HG02884 (cell line): ENCODE data around the gene SCN1A.
"Not testable (repeated sequence)": the region's sequence is repeated elsewhere in the genome, so short reads cannot be mapped to it uniquely, and the experiment has no call there.

Experiments
- ATAC-seq: cut with Tn5 transposase; IDR thresholded peaks from one replicate; pipeline ENCODE4 v1.9.1; 2021; ENCODE audit warnings: mild to moderate bottlenecking, moderate library complexity; ENCODE audit not compliant: unreplicated experiment

Gene SCN1A

DNA sequence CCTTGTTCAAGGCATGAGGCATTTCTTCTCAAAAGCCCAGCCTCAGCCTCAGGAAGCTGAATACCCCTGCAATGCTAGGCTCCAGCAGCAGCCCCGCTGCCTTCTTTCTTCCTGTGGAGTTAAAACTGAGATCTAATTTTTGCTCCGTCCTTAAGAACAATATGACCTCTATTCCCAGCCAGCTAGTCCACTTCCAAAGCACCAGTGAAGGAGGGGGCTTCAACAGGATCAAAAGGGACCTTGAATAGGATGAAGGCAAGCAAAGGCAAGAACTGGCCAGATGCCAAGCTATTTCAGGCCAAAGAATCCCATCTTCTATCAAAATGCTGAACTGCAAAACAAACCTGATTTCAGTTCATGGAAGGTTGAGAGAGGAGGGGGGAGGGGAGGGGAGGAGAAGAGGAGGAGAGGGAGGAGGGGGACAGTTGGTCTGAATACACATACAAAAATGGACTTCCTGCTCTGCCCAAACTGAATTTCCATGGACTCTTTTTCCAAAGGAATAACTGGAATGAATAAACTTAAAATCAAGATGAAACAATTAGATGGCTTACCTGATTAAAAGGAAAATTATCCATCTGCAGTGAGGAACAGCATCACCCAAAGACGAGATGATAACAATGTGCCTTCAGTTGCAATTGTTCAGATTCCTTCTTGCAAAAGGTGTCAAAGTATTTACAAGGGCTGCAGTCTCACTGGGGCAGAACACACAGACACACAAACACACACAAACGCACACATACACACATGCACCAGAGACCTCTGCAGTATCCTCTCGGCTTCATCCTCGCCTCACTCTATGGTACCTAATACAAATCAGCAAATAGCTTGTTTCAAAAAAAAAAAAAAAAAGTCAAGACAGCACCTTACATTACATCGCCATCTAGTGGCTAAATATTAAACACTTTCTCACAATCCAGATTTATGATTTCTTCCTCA is at the start of gene SCN1A:
Gene SCN1A, minus strand, starts transcription at position 804 of the 939 bp plus-strand sequence. CDS start 54,399 bp downstream, outside the sequence.
- peak; percentile 61 for ATAC-seq

DNA sequence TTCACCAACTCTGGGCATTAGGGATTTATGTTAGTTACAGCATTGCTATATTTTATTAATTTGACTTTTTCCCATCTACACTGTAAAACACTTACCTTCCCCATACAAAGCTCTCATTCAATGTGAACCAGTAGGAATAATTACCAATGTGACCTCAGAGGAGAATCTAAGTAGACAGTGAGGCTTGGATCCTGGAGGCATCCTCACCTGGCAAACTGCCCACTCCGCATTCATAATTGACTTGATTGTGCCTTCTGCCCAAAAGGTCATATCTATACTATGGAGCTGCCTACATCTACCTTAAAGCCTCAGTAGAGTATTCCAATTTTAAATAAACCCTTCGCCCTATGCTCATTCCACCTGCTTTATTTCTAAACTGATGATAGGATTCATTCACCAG is 45.4 kb upstream of the SCN1A start:
- ATAC-seq: no peak

DNA sequence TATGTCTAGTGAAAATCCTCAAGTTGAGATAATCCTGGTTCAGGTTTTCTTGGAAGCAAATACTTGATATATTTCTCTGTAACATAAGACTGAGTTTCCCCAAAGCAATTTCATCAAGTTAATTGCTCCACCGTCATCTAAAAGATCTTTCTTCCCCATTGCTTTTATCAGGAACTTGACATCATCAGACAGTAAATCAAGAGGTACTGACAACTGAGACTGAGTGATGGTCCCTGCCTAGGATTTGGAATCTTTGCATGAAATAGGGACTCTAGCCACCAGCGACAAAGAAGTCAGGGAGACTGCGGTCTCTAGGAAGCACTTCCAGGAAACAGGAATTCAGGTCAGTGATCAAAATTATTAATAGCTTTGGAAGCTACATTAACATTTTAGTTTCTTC is 43.4 kb upstream of the SCN1A start:
- ATAC-seq: no peak

DNA sequence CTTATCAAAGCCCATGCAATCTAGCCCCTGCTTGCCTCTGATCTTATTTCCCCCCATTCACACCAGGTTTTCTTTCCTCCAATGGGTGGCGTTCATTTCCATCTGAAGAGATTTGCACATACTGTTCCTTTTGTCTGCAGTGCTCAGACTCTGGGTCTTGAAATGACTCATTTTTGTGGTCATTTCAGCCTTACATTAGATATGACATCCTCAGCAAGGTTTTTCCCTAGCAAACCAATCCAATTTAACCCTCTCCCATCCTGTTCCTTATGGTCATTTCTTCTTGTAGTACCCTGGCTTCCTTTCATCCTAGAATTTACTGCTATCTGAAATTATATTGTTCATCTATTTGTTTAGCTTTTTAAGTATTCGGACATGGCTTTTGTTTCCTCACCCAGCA is 42.5 kb upstream of the SCN1A start:
- ATAC-seq: peak; percentile 87

DNA sequence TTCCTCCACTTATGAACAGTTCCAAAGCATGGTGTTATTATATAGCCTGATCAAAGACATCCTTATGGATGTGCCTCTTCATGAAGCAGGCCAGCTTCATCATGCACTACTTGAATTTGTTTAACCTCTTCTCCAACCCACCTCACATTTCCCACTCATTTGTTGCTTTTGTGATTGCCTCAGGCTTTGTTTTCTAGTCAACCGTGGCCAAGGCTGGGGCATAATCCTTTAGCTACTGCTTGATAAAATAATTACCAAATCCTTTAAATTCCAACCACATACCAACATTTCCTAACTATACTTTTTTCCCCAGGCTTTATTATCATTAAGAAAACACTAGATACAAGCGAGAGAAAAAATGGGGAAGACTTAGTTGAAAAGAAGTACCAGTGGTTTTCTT is 39.6 kb upstream of the SCN1A start:
- no peak for ATAC-seq

DNA sequence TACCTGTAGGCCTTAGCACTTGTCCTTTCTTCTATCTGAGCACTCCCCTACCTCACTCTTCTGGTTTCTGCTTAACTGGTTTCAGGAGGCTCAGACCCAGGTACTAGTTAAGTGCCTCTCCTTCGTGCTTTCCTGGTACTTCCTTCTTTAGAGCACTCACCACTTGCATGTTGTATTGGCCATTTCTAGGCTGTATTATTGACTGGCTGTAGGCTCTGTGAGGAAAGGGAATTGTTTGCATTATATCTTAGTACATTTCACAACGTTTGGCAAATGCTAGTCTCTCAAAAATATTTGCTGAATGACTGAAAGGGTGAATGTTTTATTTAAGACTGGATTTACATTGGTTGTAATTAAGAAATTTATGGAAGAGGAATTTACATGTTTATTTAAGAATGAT is 36.0 kb upstream of the SCN1A start:
- no peak for ATAC-seq

DNA sequence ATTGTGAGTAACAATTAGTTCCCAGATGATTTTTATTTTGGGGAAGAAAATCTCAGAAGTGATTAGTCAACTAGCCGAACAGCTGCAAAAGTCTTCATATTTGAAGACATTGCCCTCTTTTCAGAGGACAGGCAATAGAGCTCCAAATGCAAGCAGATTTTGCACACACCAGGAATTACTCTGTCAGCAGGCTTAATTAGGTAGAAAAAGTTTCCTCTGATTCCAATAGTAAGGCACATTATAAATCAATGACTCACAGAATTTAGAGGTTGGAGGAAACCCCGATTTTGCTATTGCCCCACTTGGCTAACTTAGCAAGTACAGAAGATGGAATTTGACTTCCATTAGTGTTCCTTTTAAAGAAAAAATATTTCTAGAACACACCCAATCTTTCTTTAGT is 30.7 kb upstream of the SCN1A start:
- no peak for ATAC-seq

DNA sequence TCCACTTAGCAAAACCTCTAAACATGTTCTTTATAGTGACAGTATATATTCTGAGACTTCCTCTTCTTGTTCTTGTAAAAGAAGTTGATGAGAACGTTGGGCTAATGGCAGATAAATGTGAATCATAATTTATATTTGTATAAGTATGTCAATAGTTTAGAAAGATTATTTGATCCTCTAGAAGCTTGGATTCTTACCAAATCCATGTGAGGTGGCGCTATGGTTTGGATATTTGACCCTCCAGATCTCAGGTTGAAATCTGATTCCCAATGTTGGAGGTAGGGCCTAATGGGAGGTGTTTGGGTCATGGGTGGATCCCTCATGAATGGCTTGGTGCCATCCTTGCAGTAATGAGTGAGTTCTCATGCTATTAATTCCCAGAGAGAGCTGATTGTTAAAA is 29.8 kb upstream of the SCN1A start:
- ATAC-seq: no peak

DNA sequence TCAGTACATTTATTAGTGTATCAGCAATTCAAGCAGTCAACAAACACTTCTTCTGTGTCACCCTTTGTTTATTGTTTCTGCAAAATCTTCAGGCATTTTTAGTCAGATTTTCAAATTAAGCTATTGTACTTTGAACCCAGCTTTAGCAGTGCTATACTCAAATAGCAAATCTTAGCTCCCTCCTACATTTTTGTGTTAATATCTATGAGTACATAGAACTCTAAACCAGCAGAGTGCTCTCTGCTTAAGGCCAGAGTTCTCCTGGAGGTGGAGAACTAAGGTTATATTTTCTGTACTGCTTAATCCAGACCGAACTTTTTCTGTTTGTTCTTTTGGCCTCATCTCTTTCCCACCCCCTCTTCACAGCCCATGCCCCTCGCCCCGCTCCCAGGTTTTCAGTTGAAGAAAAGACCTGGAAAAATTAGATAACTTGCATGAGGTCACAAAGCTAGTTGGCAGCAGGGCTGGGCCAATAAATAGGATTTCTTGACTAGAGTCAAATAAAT is 29.2 kb upstream of the SCN1A start:
- no peak for ATAC-seq

DNA sequence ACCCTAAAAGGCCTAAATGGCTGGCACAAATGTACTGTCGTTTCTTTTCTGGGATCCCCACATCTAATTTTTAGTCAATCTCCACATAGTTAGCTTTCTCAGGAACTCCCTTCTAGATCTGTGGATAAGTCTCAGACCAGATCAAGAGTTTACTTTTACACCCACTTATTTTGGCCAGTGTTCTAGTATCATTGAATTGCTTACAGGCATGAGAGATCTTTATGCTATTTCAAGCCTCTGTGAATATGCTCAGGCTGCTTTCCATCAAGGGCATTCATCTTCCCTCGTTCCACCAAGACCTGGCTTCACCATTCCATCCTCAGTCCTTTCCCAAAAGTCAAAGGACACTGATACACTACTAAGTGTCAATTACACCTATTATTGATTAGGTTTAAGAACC is 27.8 kb upstream of the SCN1A start:
- ATAC-seq: no peak

DNA sequence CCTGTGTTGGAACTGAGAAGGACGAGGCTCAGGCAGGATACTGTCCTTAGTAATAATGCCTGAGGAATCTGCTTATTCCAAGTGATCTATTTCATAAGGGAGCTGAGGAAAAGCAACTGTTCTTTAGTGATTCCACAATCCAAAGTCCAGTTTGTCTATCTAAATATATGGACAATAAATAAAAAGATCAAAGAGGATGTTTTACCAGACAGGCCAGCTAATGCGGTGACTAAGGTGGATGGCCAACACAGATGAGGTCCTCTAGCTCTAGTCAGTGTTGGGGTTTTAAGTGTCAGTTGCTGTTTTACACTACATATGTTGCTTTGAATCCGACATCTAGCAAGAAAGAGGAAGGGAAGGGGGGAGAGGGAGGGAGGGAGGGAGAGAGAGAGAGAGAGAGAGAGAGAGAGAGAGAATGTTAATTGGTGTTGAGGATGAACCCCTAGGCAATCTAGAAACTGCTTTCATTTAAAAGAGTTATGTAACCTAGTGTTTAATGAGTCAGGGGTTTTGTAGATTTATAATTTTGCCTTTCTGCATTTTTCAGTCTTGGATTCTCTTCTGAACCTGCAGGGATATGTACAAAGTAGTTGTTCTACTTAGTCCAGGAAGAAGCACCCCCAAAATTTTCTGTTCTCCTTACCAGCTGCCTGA is 27.0 kb upstream of the SCN1A start:
- no peak for ATAC-seq

DNA sequence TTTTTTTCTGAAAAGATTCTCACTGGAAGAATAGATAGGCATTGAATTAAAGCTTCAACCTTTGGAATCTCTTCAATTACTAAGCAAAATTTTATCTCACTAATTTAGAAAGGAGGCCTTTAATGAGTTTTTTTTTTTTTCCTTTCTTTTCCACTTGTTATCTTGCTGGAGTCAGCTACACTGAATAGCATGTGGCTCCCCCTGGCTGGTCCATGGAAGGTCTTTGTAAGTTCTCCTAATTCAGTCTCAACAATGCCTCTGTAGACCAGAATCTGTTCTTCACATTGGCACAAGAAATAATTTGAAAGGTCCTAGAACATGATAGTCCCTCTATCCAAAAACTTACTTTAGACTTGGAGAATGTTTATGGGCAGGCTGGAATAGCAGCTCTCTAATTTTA is 24.2 kb upstream of the SCN1A start:
- no peak for ATAC-seq

DNA sequence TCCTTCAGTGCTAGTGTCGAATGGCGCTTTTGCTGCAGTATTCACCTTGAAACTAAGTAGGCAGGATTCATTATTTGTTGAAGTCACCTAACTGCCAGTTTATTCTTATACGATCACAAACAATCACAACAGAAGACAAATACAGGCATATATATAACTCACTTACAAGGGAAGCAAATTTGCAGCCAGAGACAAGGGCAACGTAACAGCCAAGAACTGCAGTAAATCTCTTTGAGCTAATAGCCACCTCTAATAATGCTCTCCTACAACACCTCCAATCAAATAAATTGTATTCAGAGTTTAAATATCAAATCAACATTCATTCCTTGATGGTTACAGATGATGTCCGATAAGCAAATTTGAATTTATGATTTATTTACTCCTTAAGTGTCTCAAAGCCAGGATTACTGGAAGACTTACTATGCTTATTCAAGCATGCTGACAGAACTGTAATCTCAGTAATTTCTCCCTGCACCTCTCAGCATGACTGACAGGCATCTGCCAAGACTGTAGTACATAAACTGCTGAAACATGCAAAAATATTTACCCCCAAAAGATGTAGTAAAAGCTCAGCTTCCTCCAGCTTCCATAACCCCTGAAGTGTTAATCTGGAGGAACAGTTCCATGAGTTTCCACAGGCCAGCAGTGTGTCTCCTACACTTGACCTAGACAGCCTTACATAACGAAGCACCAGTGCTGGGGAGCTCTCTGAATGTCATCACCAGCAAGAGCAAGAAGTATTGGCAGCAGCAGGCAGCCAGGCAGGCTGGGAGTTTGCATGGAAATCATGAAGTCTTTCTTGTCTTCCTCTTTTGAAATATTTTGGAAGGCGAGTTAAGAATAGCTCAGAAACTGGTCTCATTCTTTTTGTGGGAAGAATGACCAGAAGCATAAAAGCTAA is 20.9 kb upstream of the SCN1A start:
- ATAC-seq: no peak

DNA sequence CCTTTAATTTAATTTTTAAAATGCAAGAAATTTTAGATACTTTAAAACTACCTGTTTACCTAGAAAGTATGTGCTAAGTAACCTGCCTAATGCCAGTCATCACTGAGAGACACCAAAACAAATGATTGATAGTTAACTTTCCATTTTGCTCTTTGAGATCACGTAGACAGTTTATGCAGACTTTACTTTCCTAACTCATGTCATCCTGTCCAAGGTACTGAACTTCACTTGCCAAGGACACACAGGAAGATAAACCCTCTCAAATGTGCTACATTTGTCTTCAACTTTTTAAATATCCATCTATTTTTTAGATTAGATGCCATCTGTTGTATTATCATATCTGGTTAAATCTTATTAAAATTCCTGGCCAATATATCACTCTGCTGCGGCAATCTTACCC is 20.1 kb upstream of the SCN1A start:
- ATAC-seq: no peak

DNA sequence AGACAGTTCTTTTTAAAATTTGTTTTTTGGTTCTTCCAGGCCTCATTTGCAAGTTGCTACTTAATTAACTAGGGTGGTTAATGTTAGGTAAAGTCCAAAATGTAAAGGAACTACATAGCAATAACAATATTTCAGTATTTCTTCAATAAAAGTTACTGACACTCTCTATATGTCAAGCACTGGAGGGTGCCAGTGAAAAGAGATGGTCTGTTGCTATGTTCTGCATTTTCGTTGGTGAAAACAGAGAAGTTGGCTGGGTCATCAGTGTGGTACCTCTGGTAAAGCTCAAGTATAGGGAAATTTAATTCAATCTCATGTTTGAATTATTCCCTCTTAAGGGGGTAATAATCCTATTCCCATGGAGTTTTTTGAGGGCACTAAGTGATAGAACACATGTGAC is 16.3 kb upstream of the SCN1A start:
- ATAC-seq: no peak

DNA sequence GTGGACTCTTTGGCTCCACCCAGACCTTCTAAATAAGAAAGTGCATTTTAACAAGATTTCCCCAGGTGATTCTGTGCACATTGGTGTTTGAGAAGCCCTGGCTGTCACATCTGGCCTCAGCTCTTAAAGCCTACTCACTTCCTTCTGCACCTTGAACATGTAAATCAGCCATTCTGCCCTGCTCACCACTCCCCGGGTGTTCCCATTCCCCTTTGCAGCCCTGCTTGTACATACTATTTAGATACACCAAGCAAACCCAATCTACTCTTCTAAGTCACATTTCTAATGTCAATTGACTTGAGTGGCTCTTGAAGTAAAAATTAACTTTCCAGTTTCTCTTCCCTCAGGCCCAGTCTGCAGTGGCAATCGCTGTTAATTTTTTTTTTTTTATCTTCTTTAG is 13.1 kb upstream of the SCN1A start:
- no peak for ATAC-seq

DNA sequence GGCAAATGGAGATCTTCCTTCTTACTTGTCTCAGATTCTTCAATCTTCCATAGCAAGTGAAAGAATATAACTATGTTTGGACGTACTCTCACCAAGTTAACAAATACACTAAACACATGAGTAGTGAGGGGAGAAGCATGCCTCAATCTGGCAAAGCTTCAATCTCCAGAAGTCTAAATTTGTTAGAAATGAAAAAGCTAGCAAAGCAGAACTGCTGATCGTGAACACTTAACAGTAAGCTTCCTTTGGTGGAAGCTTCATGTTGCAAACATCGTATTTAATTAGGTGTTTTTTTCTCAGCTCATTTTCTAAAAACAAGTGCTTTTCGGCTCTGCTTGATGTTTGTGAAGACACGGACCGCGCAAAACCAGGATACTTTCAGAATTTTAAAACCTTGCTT is 12.7 kb upstream of the SCN1A start:
- ATAC-seq: no peak

DNA sequence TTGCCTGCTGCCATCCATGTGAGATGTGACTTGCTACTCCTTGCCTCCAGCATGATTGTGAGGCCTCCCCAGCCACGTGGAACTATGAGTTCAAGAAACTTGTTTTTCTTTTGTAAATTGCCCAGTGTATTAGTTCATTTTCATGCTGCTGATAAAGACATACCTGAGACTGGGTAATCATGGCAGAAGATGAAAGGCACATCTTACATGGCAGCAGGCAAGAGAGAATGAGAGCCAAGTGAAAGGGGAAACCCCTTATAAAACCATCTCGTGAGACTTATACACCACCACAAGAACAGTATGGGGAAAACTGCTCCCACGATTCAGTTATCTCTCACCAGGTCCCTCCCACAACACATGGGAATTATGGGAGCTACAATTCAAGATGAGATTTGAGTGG is 11.7 kb upstream of the SCN1A start:
- ATAC-seq: not testable (repeated sequence)

DNA sequence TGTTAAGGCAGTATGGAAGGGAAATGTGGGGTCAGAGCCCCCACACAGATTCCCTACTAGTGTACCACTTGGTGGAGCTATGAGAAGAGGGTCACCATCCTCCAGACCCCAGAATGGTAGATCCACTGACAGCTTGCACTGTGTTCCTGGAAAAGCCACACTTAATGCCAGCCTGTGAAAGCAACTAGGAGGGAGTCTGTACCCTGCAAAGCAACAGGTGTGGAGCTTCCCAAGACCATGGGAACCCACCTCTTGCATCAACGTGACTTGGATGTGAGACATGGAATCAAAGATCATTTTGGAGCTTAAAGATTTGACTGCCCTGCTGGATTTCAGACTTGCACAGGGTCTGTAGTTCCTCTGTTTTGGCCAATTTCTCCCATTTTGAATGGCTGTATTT is 10.8 kb upstream of the SCN1A start:
- no peak for ATAC-seq

DNA sequence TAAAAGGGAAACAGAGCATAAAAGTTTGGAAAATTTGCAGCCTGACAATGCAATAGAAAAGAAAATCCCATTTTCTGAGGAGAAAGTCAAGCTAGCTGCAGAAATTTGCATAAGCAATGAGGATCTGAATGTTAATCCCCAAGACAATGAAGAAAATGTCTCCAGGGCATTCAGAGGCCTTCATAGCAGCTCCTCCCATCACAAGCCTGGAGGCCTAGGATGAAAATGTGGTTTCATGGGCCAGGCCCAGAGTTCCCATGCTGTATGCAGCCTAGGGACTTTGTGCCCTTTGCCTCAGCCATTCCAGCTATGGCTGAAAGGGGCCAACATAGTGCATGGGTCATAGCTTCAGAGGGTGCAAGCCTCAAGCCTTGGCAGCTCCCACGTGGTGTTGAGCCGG is 10.3 kb upstream of the SCN1A start:
- no peak for ATAC-seq

DNA sequence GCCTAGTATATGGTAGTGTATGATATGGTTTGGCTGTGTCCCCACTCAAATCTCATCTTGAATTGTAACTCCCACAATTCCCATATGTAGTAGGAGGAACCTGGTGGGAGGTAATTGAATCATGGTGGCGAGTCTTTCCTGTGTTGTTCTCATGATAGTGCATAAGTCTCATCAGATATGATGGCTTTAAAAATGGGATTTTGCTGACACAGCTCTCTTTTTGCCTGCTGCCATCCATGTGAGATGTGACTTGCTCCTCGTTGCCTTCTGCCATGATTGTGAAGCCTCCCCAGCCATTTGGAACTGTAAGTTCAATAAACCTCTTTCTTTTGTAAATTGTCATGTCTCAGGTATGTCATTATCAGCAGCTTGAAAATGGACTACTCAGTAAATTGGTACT is 9.5 kb upstream of the SCN1A start:
- ATAC-seq: no peak
